ENCODE measurements around the gene CROT. TPM values are rescaled to one million over a fixed set of nuclear protein-coding genes. Genes with fewer than 3 reads are reported as not detected.

Gene CROT
- total and polyA plus RNA-seq, 2 donors from 2014 or later: 17.0 to 23.2 TPM

DNA sequence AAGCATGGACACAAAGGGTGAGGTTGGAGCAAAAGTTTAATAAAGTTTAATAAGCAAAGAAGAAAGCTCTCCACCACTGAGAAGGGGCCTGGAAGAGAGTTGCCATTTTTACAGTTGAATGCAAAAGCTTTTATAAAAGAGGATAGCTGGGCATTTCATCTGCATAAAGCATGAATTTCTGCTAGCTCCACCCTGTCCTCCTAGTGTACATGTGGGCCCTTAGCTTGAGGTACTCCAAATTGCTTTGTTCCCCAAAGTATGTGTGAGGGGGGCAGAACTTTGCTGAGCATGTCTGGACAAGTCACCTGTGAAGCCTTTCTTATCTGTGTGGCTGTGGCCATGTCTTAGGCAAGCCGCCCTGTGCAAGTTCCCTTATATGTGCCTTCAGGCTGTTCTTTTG is 22.6 kb upstream of the CROT start:
- Histone ChIP-seq H3K4me3 (ENCODE audit: low read length in 3 of 3) (no peak overlapping the region), H3K9me3 (ENCODE audit: control insufficient read depth in 2 of 3, insufficient read depth in 1 of 3, low read length in 3 of 3) (peaks cover 0 to 26% (median 9%) of the 10 kb centered on the region in 3 donors), H3K36me3 (ENCODE audit: control insufficient read depth in 2 of 3, insufficient read depth in 3 of 3, low read length in 3 of 3) (no peaks in the 10 kb centered on the region), H3K9ac (ENCODE audit: low read length in 3 of 3) (no peak overlapping the region), H3K27ac (ENCODE audit: low read depth in 2 of 2, low read length in 2 of 2) (no peak overlapping the region), H3K4me1 (ENCODE audit: control insufficient read depth in 2 of 3, insufficient read depth in 2 of 3, low read depth in 1 of 3, low read length in 3 of 3) (peaks cover 0 to 3% (median 0%) of the 10 kb centered on the region in 3 donors), H3K27me3 (ENCODE audit: control insufficient read depth, insufficient read depth, low read length) (no peaks in the 10 kb centered on the region)
- TF ChIP-seq, protein P1, sequence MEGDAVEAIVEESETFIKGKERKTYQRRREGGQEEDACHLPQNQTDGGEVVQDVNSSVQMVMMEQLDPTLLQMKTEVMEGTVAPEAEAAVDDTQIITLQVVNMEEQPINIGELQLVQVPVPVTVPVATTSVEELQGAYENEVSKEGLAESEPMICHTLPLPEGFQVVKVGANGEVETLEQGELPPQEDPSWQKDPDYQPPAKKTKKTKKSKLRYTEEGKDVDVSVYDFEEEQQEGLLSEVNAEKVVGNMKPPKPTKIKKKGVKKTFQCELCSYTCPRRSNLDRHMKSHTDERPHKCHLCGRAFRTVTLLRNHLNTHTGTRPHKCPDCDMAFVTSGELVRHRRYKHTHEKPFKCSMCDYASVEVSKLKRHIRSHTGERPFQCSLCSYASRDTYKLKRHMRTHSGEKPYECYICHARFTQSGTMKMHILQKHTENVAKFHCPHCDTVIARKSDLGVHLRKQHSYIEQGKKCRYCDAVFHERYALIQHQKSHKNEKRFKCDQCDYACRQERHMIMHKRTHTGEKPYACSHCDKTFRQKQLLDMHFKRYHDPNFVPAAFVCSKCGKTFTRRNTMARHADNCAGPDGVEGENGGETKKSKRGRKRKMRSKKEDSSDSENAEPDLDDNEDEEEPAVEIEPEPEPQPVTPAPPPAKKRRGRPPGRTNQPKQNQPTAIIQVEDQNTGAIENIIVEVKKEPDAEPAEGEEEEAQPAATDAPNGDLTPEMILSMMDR (IDR thresholded peaks at IDR 0.05; ENCODE audit: borderline replicate concordance, extremely low read depth, insufficient read depth): no peak
- intact Hi-C loops (cut with DNase I): no loop called here
- no peak for DNase-seq
- FAIRE-seq: no peak

DNA sequence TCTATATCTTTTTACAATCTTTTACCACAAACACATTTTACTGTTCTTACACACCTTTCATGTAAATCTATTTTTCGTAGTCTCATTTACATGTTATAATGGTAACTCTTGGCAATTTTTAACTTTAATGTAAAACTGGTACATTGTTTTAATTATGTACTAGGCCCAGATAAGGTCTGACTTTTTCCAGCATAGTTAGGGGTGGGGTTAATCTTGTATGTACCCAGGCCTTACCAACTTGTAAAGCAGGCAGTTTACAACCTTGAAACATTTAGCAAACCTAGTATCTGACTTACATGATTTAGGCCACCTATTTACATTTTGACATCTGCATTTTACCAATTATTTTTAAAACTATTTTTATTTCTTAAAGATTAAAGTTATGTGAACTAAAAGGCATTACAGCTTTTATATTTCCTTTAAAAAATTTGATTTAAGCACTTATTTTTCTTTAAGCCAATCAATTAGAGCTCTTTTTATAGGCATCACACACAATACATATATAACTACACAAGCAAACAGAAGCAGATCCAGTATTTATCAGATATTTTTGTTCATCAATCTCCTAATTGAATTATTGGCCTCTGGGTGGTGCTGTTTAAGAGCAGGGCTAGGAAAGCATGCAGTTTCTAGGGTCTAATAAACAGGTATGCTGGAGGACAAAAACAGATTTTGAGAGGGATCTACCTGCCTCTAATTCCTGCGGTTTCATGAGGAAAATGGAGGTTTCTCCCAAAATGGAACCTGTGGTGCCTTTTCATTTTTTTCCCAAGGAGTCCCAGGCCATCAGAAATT is 19.7 kb upstream of the CROT start:
- intact Hi-C loops (cut with DNase I): no loop called here
- DNase-seq (no peak), FAIRE-seq (no peak)
- no peak overlapping the region for H3K4me3 ChIP-seq (ENCODE audit: low read length in 3 of 3)
- H3K4me1 ChIP-seq (ENCODE audit: control insufficient read depth in 2 of 3, insufficient read depth in 2 of 3, low read depth in 1 of 3, low read length in 3 of 3): no peaks in the 10 kb centered on the region
- H3K27ac ChIP-seq (ENCODE audit: low read depth in 2 of 2, low read length in 2 of 2): no peak overlapping the region
- no peaks in the 10 kb centered on the region for H3K36me3 ChIP-seq (ENCODE audit: control insufficient read depth in 2 of 3, insufficient read depth in 3 of 3, low read length in 3 of 3)
- H3K27me3 ChIP-seq (ENCODE audit: control insufficient read depth, insufficient read depth, low read length): no peaks in the 10 kb centered on the region
- H3K9me3 ChIP-seq (ENCODE audit: control insufficient read depth in 2 of 3, insufficient read depth in 1 of 3, low read length in 3 of 3): peaks cover 0 to 43% (median 18%) of the 10 kb centered on the region in 3 donors
- H3K9ac ChIP-seq (ENCODE audit: low read length in 3 of 3): no peak overlapping the region
- TF ChIP-seq, protein P1 (IDR thresholded peaks at IDR 0.05; ENCODE audit: borderline replicate concordance, extremely low read depth, insufficient read depth): no peak

DNA sequence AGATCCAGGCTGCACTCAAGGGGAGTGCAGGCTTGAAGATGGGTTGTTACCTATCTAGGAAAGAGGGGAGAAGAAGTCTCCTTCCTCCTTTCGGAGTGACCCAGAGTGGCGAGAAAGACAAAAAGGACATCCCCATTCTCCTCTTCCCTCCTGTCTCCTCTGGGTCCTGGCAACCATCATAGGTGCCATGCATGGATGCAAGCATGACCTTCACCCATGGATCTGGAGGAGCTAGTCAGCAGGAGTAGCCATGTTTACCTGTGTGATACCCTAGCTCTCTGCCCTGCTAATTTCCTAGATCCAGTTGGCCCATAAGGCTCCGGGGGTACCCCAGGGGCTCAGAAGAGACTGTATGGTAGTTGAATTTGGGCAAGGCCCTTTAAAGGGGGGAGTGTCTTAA is 17.2 kb upstream of the CROT start:
- no peak overlapping the region for H3K4me3 ChIP-seq (ENCODE audit: low read length in 3 of 3)
- FAIRE-seq (no peak), DNase-seq (no peak)
- H3K4me1 ChIP-seq (ENCODE audit: control insufficient read depth in 2 of 3, insufficient read depth in 2 of 3, low read depth in 1 of 3, low read length in 3 of 3): peaks cover 0 to 3% (median 0%) of the 10 kb centered on the region in 3 donors
- no peak overlapping the region for H3K27ac ChIP-seq (ENCODE audit: low read depth in 2 of 2, low read length in 2 of 2)
- H3K9me3 ChIP-seq (ENCODE audit: control insufficient read depth in 2 of 3, insufficient read depth in 1 of 3, low read length in 3 of 3): peaks cover 0 to 36% (median 18%) of the 10 kb centered on the region in 3 donors
- intact Hi-C loops (cut with DNase I): no loop called here
- TF ChIP-seq, protein P1 (IDR thresholded peaks at IDR 0.05; ENCODE audit: borderline replicate concordance, extremely low read depth, insufficient read depth): no peak
- no peaks in the 10 kb centered on the region for H3K27me3 ChIP-seq (ENCODE audit: control insufficient read depth, insufficient read depth, low read length)
- H3K36me3 ChIP-seq (ENCODE audit: control insufficient read depth in 2 of 3, insufficient read depth in 3 of 3, low read length in 3 of 3): no peaks in the 10 kb centered on the region
- H3K9ac ChIP-seq (ENCODE audit: low read length in 3 of 3): no peak overlapping the region

All from kidney (tissue), 14 donors.